Karpas-422 (cell line): Measurements from ENCODE around the gene PTRHD1. TPM values are rescaled to one million over a fixed set of nuclear protein-coding genes. Genes with fewer than 3 reads are reported as not detected.

ENCODE experiments used
- DNase-seq: peaks from one replicate; pipeline ENCODE4 v3.0.0-alpha.2; 2015
- H2AFZ ChIP-seq: fragments of 200-600 bp; sonication (generic); 2 replicates; pipeline ENCODE4 v1.6.1; 2014; ENCODE audit warnings: antibody characterized with exemption, low read length, mixed read lengths
- H3K27ac ChIP-seq: fragments of 200-600 bp; sonication (generic); 2 replicates; pipeline ENCODE4 v1.5.1; 2014; ENCODE audit warnings: mild to moderate bottlenecking, low read length, moderate library complexity
- H3K27me3 ChIP-seq: fragments of 200-600 bp; sonication (generic); 2 replicates; pipeline ENCODE4 v1.6.1; 2014; ENCODE audit warnings: low read length, mixed read lengths
- H3K36me3 ChIP-seq: fragments of 200-600 bp; sonication (generic); 2 replicates; pipeline ENCODE4 v1.6.1; 2014; ENCODE audit warnings: low read length, mixed read lengths; ENCODE audit not compliant: insufficient read depth
- H3K4me1 ChIP-seq: fragments of 200-600 bp; sonication (generic); 2 replicates; pipeline ENCODE4 v1.6.1; 2014; ENCODE audit warnings: mild to moderate bottlenecking, low read length, mixed read lengths
- H3K4me2 ChIP-seq: fragments of 200-600 bp; sonication (generic); 2 replicates; pipeline ENCODE4 v1.6.1; 2014; ENCODE audit warnings: low read length, low read depth, mild to moderate bottlenecking; ENCODE audit not compliant: poor library complexity, severe bottlenecking
- H3K4me3 ChIP-seq: fragments of 200-600 bp; sonication (generic); 2 replicates; pipeline ENCODE4 v1.5.1; 2014; ENCODE audit warnings: mild to moderate bottlenecking, antibody characterized with exemption, low read length, mixed read lengths
- H3K79me2 ChIP-seq: fragments of 200-600 bp; sonication (generic); 2 replicates; pipeline ENCODE4 v1.6.1; 2014; ENCODE audit warnings: mild to moderate bottlenecking, low read length, mixed read lengths
- H3K9ac ChIP-seq: fragments of 200-600 bp; sonication (generic); 2 replicates; pipeline ENCODE4 v1.6.0; 2014; ENCODE audit warnings: low read length
- H3K9me2 ChIP-seq: fragments of 200-600 bp; sonication (generic), shearing (Covaris generic); replicated peaks from 2 replicates; pipeline ENCODE4 v1.6.0; 2014; ENCODE audit warnings: mild to moderate bottlenecking, low read length, moderate library complexity; ENCODE audit not compliant: insufficient read depth
- H3K9me3 ChIP-seq: fragments of 300-700, 200-600 bp; sonication (generic); 2 replicates; pipeline ENCODE4 v1.6.1; 2014; ENCODE audit warnings: low read length, mixed read lengths
- H4K20me1 ChIP-seq: fragments of 200-600 bp; sonication (generic); 2 replicates; pipeline ENCODE4 v1.6.1; 2014; ENCODE audit warnings: mild to moderate bottlenecking, antibody characterized with exemption, low read length, low read depth; ENCODE audit not compliant: insufficient read depth
- total RNA-seq: library from RNA; depleted of rRNA; stranded (reverse); fragments of >200 nt; shearing (Covaris generic); gene quantifications from 2 replicates; pipeline ENCODE4 v1.2.3, GENCODE V29; 2014; ENCODE audit warnings: low replicate concordance

Gene PTRHD1
- total RNA-seq, 1 experiment from 2014 or later: 14.4 TPM

- H3K36me3 ChIP-seq: no peaks in the 10 kb centered on the region
- H3K4me1 ChIP-seq: peaks cover 38% of the 10 kb centered on the region
- H2AFZ ChIP-seq: peak overlapping the region; percentile 31; the same call in 1 of the 2 replicates
- peak overlapping the region; percentile 92 for H3K27ac ChIP-seq
- peak; percentile 95 for DNase-seq
- peak overlapping the region; percentile 51 for H3K4me3 ChIP-seq
- H3K9me3 ChIP-seq: no peaks in the 10 kb centered on the region
- peak overlapping the region; percentile 54 for H3K9ac ChIP-seq
- peak overlapping the region; percentile 67 for H3K4me2 ChIP-seq
- no peaks in the 10 kb centered on the region for H4K20me1 ChIP-seq
- H3K79me2 ChIP-seq: no peaks in the 10 kb centered on the region
- no peaks in the 10 kb centered on the region for H3K9me2 ChIP-seq
- H3K27me3 ChIP-seq: no peaks in the 10 kb centered on the region
These were observed 7.4 kb downstream of the PTRHD1 start for GRCh38 chr2:24785671-24786321.

GRCh38 chr2:24783641-24784040 is 9.6 kb downstream of the PTRHD1 start:
- H3K9ac ChIP-seq: no peak overlapping the region
- H3K4me3 ChIP-seq: no peak overlapping the region
- no peaks in the 10 kb centered on the region for H3K79me2 ChIP-seq

GRCh38 chr2:24779116-24779515 is 14.1 kb downstream of the PTRHD1 start:
- Histone ChIP-seq H3K9me3 (no peaks in the 10 kb centered on the region), H3K4me3 (no peak overlapping the region), H3K9me2 (no peaks in the 10 kb centered on the region), H3K36me3 (no peaks in the 10 kb centered on the region), H3K4me1 (peaks cover 7% of the 10 kb centered on the region), H3K27ac (no peak overlapping the region), H3K27me3 (no peaks in the 10 kb centered on the region), H2AFZ (no peak overlapping the region), H3K79me2 (no peaks in the 10 kb centered on the region), H3K4me2 (no peak overlapping the region), H3K9ac (no peak overlapping the region), H4K20me1 (no peaks in the 10 kb centered on the region)
- no peak for DNase-seq

More at GRCh38 chr2:24783641-24784040, 9.6 kb downstream of the PTRHD1 start:
- Histone ChIP-seq H3K27ac (no peak overlapping the region), H4K20me1 (no peaks in the 10 kb centered on the region), H2AFZ (no peak overlapping the region), H3K27me3 (no peaks in the 10 kb centered on the region), H3K4me2 (no peak overlapping the region), H3K36me3 (no peaks in the 10 kb centered on the region), H3K9me2 (no peaks in the 10 kb centered on the region), H3K4me1 (peaks cover 26% of the 10 kb centered on the region), H3K9me3 (no peaks in the 10 kb centered on the region)
- no peak for DNase-seq

- Histone ChIP-seq H2AFZ (no peak overlapping the region), H3K4me1 (peaks cover 7% of the 10 kb centered on the region), H3K27ac (no peak overlapping the region), H3K4me2 (no peak overlapping the region), H3K79me2 (no peaks in the 10 kb centered on the region), H3K9me2 (no peaks in the 10 kb centered on the region), H3K9ac (no peak overlapping the region), H3K9me3 (no peaks in the 10 kb centered on the region), H3K36me3 (no peaks in the 10 kb centered on the region), H3K4me3 (no peak overlapping the region), H4K20me1 (no peaks in the 10 kb centered on the region), H3K27me3 (no peaks in the 10 kb centered on the region)
- no peak for DNase-seq
These were observed 18.8 kb downstream of the PTRHD1 start for GRCh38 chr2:24774373-24774772.

- no peaks in the 10 kb centered on the region for H3K79me2 ChIP-seq
- no peak overlapping the region for H3K9ac ChIP-seq
- H3K4me3 ChIP-seq: no peak overlapping the region
- no peaks in the 10 kb centered on the region for H3K36me3 ChIP-seq
- no peaks in the 10 kb centered on the region for H3K27me3 ChIP-seq
- H3K9me2 ChIP-seq: no peaks in the 10 kb centered on the region
- peaks cover 4% of the 10 kb centered on the region for H3K4me1 ChIP-seq
- H2AFZ ChIP-seq: no peak overlapping the region
- no peaks in the 10 kb centered on the region for H3K9me3 ChIP-seq
- H4K20me1 ChIP-seq: no peaks in the 10 kb centered on the region
- no peak overlapping the region for H3K27ac ChIP-seq
- H3K4me2 ChIP-seq: no peak overlapping the region
- DNase-seq: no peak
These were observed 21.2 kb downstream of the PTRHD1 start for GRCh38 chr2:24771764-24772586.

- Histone ChIP-seq H3K36me3 (no peaks in the 10 kb centered on the region), H2AFZ (no peak overlapping the region), H3K9me3 (no peaks in the 10 kb centered on the region), H3K4me1 (no peaks in the 10 kb centered on the region), H3K9me2 (no peaks in the 10 kb centered on the region), H4K20me1 (no peaks in the 10 kb centered on the region), H3K9ac (no peak overlapping the region), H3K27ac (no peak overlapping the region), H3K4me3 (no peak overlapping the region), H3K27me3 (no peaks in the 10 kb centered on the region), H3K4me2 (no peak overlapping the region), H3K79me2 (no peaks in the 10 kb centered on the region)
- DNase-seq: no peak
These were observed 22.1 kb downstream of the PTRHD1 start for GRCh38 chr2:24771061-24771460.

GRCh38 chr2:24768601-24769000 is 24.6 kb downstream of the PTRHD1 start:
- Histone ChIP-seq H4K20me1 (no peaks in the 10 kb centered on the region), H3K9me3 (no peaks in the 10 kb centered on the region), H3K4me1 (no peaks in the 10 kb centered on the region), H3K9ac (no peak overlapping the region), H3K27ac (no peak overlapping the region), H3K79me2 (no peaks in the 10 kb centered on the region), H3K4me2 (no peak overlapping the region), H2AFZ (no peak overlapping the region), H3K36me3 (no peaks in the 10 kb centered on the region), H3K9me2 (no peaks in the 10 kb centered on the region), H3K4me3 (no peak overlapping the region), H3K27me3 (no peaks in the 10 kb centered on the region)
- no peak for DNase-seq

- no peak overlapping the region for H3K9ac ChIP-seq
- H4K20me1 ChIP-seq: no peaks in the 10 kb centered on the region
- no peak overlapping the region for H2AFZ ChIP-seq
- H3K79me2 ChIP-seq: no peaks in the 10 kb centered on the region
- H3K9me3 ChIP-seq: no peaks in the 10 kb centered on the region
- no peaks in the 10 kb centered on the region for H3K9me2 ChIP-seq
- no peaks in the 10 kb centered on the region for H3K36me3 ChIP-seq
- H3K4me2 ChIP-seq: no peak overlapping the region
- DNase-seq: no peak
- no peak overlapping the region for H3K4me3 ChIP-seq
- H3K4me1 ChIP-seq: no peaks in the 10 kb centered on the region
- no peaks in the 10 kb centered on the region for H3K27me3 ChIP-seq
- no peak overlapping the region for H3K27ac ChIP-seq
These were observed 25.2 kb downstream of the PTRHD1 start for GRCh38 chr2:24768013-24768412.
